Testis (tissue), 3 donors: ENCODE data around the gene ENDOV. TPM values are rescaled to one million over a fixed set of nuclear protein-coding genes. Genes with fewer than 3 reads are reported as not detected.

Experiments
- DNase-seq: peaks from one replicate; pipeline ENCODE4 v3.0.0-alpha.2; 2019
- H3K27ac ChIP-seq, 2 donors: fragments of 200-600 bp; sonication (generic); one replicate each; pipeline ENCODE4 v1.5.1; 2019
- H3K27me3 ChIP-seq: fragments of 200-600 bp; sonication (generic); one replicate; pipeline ENCODE4 v1.5.1; 2019
- H3K36me3 ChIP-seq: fragments of 200-600 bp; sonication (generic); one replicate; pipeline ENCODE4 v1.5.1; 2017; ENCODE audit warnings: low read depth; ENCODE audit errors: missing control alignments
- H3K4me1 ChIP-seq: fragments of 200-600 bp; sonication (generic); one replicate; pipeline ENCODE4 v1.5.1; 2019
- H3K4me3 ChIP-seq, 2 donors: fragments of 200-600 bp; sonication (generic); one replicate each; pipeline ENCODE4 v1.5.1; 2017 to 2019
- H3K9me3 ChIP-seq: fragments of 200-600 bp; sonication (generic); one replicate; pipeline ENCODE4 v1.5.1; 2017
- POLR2A ChIP-seq: fragments of 450-650 bp; IDR thresholded peaks from one replicate; pipeline ENCODE4 v1.6.1; 2017; ENCODE audit warnings: antibody characterized with exemption, mild to moderate bottlenecking, moderate library complexity
- WGBS, 2 donors: methylation state at CpG; one replicate each; pipeline ENCODE4 v1.1.5; 2018; 5-methylcytosine and 5-hydroxymethylcytosine counted together
- intact Hi-C: fragments of 100-400 bp; cut with DNase I; formaldehyde crosslinking; loops from one replicate; pipeline ENCODE4 v1.15.1; 2023; ENCODE audit warnings: low total_unique reads
- polyA plus RNA-seq: library from polyadenylated mRNA; stranded (reverse); fragments of 350-450 nt; fragmentation: Illumina TruSeq; extraction: RNeasy Lipid Tissue Mini Kit (QIAGEN cat#74804); gene quantifications from one replicate; pipeline ENCODE4 v1.2.3, GENCODE V29; 2014; ENCODE audit warnings: low read depth, low replicate concordance; ENCODE audit not compliant: insufficient read depth
- total RNA-seq, 2 donors: library from RNA; depleted of rRNA; stranded (reverse); fragments of >200 nt; gene quantifications; one replicate each; pipeline ENCODE4 v1.2.3, GENCODE V29; 2016
- TF ChIP-seq, protein P1 (sequence below), 3 experiments: fragments of 450-650 bp in 2 of 3; fragments of 200-600 bp in 1 of 3; sonication (generic) in 1 of 3; IDR thresholded peaks; one replicate each; pipeline ENCODE4 v1.5.1; 2016 to 2019; ENCODE audit warnings: antibody characterized with exemption in 3 of 3, mild to moderate bottlenecking in 2 of 3, moderate library complexity in 1 of 3

The ENDOV gene
- total and polyA plus RNA-seq, 3 donors from 2014 or later: 41.4 to 63.9 (median 55.2) TPM

- Histone ChIP-seq H3K27ac (no peak overlapping the region), H3K36me3 (no peaks in the 10 kb centered on the region), H3K4me3 (no peak overlapping the region), H3K4me1 (no peaks in the 10 kb centered on the region), H3K9me3 (no peaks in the 10 kb centered on the region), H3K27me3 (no peaks in the 10 kb centered on the region)
- intact Hi-C loops: no loop called here
- 94% methylated on average over 18 of the region's 18 CpGs for WGBS, 2 donors
- DNase-seq: no peak
- TF ChIP-seq, protein P1, sequence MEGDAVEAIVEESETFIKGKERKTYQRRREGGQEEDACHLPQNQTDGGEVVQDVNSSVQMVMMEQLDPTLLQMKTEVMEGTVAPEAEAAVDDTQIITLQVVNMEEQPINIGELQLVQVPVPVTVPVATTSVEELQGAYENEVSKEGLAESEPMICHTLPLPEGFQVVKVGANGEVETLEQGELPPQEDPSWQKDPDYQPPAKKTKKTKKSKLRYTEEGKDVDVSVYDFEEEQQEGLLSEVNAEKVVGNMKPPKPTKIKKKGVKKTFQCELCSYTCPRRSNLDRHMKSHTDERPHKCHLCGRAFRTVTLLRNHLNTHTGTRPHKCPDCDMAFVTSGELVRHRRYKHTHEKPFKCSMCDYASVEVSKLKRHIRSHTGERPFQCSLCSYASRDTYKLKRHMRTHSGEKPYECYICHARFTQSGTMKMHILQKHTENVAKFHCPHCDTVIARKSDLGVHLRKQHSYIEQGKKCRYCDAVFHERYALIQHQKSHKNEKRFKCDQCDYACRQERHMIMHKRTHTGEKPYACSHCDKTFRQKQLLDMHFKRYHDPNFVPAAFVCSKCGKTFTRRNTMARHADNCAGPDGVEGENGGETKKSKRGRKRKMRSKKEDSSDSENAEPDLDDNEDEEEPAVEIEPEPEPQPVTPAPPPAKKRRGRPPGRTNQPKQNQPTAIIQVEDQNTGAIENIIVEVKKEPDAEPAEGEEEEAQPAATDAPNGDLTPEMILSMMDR (IDR thresholded peaks at IDR 0.05): no peak
- TF ChIP-seq POLR2A: no peak
These were observed 33.5 kb upstream of the ENDOV start for GRCh38 chr17:80381416-80381923.

DNA sequence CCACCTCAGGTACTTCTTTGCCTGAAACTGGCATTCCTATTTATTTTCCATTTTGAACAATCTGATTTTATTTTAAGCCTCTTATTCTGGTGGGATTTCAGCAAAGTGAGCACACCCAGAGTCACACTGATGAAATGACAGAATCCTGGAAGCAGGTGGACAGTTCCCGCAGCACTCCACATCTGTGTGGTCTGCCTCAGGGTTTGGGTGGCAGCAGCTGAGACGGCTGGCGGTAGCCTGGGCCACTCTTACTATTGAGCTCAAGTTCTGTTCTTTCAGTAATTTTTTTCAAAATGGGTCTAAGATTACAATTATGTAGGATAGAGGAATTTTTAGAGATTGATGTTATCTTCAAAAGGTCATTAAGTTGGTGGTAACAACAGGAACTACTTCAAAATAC is 32.5 kb upstream of the ENDOV start:
- no peak for DNase-seq
- intact Hi-C loops: no loop called here
- Histone ChIP-seq H3K27ac (no peak overlapping the region), H3K27me3 (no peaks in the 10 kb centered on the region), H3K36me3 (no peaks in the 10 kb centered on the region), H3K9me3 (no peaks in the 10 kb centered on the region), H3K4me1 (no peaks in the 10 kb centered on the region), H3K4me3 (no peak overlapping the region)
- 91 to 100% methylated on average over 3 of the region's 3 CpGs for WGBS, 2 donors
- TF ChIP-seq, protein P1 (IDR thresholded peaks at IDR 0.05): no peak
- no peak for TF ChIP-seq POLR2A

DNA sequence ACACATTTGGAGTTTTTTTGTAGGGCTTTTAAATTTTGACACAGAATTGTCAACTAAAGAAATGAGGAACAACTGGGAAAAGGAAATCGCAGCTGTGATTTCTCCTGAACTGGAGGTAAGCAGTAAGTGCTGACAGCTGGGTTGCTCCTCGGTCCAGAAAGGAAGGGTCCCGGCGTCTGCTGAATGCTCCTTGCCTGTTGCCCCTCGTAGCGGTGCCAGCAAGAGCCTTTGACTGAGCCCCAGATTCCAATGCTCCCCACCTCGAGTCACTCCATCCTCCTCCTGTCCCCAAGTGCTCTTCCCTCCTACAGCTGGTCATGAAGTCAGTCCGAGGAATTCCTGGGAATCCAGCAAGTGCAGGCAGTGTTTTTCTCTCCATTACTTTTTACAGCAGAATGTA is 32.0 kb upstream of the ENDOV start:
- Histone ChIP-seq H3K9me3 (no peaks in the 10 kb centered on the region), H3K4me1 (no peaks in the 10 kb centered on the region), H3K4me3 (no peak overlapping the region), H3K36me3 (no peaks in the 10 kb centered on the region), H3K27ac (no peak overlapping the region), H3K27me3 (no peaks in the 10 kb centered on the region)
- no peak for DNase-seq
- no peak for TF ChIP-seq POLR2A
- TF ChIP-seq, protein P1 (IDR thresholded peaks at IDR 0.05): no peak
- intact Hi-C loops: no loop called here
- WGBS, 2 donors: 90 to 91% methylated on average over 8 of the region's 8 CpGs

DNA sequence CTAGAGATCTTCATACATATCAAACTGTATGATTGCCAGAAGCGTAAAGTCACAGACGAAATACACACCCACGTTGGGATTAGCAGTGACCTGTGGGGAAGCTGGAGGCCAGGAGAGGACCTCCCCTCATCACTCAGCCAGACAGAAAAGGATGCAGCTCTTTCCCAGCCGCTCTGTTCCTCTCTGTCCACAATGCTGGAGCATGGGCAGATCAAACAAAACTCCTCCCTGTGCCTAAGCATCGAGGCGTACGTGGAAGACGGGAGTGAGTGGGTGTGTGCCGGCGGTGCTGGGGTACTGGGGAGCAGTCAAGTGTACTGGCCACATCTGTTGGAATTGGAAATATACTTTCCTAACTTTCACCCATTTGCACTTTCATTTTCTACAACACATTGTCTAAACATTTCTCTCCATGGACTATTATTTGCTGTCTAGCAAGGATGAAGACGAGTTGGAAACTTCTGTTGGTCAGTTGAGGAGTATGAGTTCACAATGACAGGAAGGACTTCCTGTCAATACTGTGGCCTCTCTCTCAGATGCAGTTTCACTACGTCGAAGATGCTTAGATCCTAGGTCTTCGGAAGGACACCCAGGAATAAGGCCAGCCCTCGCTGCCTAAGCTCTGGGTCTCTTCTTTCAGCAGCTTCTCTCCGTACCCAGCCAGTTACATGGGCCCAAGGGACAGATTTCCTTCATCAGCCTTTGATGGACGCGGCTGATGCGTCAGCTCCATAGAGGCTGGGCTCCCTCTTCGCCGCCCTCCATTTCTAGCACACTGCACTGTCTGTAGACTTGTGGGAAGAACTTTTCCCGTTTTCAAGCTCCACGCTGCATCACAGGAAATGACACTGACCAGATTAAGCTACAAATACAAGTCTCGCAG is 30.6 kb upstream of the ENDOV start:
- Histone ChIP-seq H3K27me3 (no peaks in the 10 kb centered on the region), H3K4me1 (peaks cover 4% of the 10 kb centered on the region), H3K4me3 (no peak overlapping the region), H3K36me3 (no peaks in the 10 kb centered on the region), H3K27ac (no peak overlapping the region), H3K9me3 (no peaks in the 10 kb centered on the region)
- TF ChIP-seq, protein P1 (IDR thresholded peaks at IDR 0.05): no peak
- TF ChIP-seq POLR2A: no peak
- WGBS, 2 donors: 81 to 87% methylated on average over 23 to 24 of the region's 24 CpGs
- intact Hi-C loops: no loop called here
- DNase-seq: no peak

DNA sequence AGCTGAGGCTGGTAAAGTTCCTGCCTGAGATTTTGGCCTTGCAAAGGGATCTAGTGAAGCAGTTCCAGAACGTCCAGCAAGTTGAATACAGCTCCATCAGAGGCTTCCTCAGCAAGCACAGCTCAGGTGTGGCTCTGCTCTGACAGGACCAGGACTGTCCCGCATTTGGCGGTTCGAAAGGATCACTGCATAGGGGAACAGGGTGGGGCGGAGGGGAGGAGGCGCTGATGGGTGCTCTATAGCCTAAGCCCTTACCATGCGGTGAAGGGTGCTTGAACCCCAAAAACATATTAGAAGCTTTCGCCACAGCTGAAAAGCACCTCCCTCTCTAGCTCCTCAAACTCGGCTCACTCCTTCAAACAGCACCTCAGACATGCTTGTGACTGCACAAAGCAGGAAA is 29.9 kb upstream of the ENDOV start:
- TF ChIP-seq, protein P1 (IDR thresholded peaks at IDR 0.05): no peak
- TF ChIP-seq POLR2A: no peak
- H3K4me1 ChIP-seq: peaks cover 6% of the 10 kb centered on the region
- H3K27ac ChIP-seq: no peak overlapping the region
- WGBS, 2 donors: 90 to 95% methylated on average over 9 of the region's 9 CpGs
- H3K4me3 ChIP-seq: no peak overlapping the region
- no peak for DNase-seq
- H3K36me3 ChIP-seq: no peaks in the 10 kb centered on the region
- intact Hi-C loops: no loop called here
- no peaks in the 10 kb centered on the region for H3K9me3 ChIP-seq
- H3K27me3 ChIP-seq: no peaks in the 10 kb centered on the region
